Fibroblast of pulmonary artery (primary cell): ENCODE data around the gene OXCT1.

Experiments used
- DNase-seq: peaks from one replicate; pipeline ENCODE4 v3.0.0-alpha.2; 2010; ENCODE audit warnings: low read depth
- H3K4me3 ChIP-seq: replicated peaks from 2 replicates; pipeline ENCODE4 v1.5.1; 2011; ENCODE audit warnings: low read depth, mild to moderate bottlenecking, control low read depth, low read length, moderate library complexity
- TF ChIP-seq, protein P1 (sequence below): IDR thresholded peaks from 2 replicates; pipeline ENCODE4 v1.5.1; 2011; ENCODE audit warnings: mild to moderate bottlenecking, control low read depth, low read length, inconsistent platforms; ENCODE audit errors: missing control alignments

OXCT1 gene

DNA sequence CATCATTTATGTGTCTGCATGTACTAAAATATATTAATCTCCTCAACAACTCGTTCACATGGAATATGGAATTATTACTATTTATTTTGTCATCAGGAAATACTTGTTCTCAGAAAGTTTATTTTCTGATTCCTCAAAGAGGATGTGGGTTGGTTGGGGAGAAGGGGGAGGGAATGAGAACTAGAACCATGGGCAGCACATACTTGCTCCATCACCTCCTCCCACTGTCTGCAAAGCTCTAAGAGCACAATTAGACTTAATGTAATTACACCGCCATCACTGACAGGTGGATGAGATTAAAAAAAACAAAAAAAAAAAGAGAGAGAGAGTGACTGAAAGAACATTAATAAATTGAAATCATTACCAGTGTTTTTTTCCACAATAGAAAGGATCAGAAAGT, 98.2 kb downstream of the OXCT1 start:
- no peak for DNase-seq
- TF ChIP-seq, protein P1, sequence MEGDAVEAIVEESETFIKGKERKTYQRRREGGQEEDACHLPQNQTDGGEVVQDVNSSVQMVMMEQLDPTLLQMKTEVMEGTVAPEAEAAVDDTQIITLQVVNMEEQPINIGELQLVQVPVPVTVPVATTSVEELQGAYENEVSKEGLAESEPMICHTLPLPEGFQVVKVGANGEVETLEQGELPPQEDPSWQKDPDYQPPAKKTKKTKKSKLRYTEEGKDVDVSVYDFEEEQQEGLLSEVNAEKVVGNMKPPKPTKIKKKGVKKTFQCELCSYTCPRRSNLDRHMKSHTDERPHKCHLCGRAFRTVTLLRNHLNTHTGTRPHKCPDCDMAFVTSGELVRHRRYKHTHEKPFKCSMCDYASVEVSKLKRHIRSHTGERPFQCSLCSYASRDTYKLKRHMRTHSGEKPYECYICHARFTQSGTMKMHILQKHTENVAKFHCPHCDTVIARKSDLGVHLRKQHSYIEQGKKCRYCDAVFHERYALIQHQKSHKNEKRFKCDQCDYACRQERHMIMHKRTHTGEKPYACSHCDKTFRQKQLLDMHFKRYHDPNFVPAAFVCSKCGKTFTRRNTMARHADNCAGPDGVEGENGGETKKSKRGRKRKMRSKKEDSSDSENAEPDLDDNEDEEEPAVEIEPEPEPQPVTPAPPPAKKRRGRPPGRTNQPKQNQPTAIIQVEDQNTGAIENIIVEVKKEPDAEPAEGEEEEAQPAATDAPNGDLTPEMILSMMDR: no peak
- no peak overlapping the region for H3K4me3 ChIP-seq

DNA sequence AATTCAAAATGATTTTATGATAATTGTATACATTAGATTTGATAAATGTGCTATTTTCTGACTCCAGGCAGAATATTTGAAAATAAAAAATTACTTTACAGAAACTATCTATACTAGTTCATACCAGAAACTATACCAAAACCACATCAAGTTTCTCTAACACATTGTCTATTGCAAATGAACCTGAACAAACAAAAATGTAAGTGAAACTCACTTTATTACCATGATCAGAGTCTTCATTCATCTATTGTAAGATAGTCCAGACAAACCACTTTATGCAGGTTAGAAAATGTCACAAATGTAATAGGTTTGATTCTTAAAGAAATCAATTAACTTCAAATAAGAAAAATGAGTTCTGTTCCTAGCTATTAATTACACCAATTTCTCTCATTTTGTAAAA, 99.4 kb downstream of the OXCT1 start:
- TF ChIP-seq, protein P1: no peak
- no peak overlapping the region for H3K4me3 ChIP-seq

DNA sequence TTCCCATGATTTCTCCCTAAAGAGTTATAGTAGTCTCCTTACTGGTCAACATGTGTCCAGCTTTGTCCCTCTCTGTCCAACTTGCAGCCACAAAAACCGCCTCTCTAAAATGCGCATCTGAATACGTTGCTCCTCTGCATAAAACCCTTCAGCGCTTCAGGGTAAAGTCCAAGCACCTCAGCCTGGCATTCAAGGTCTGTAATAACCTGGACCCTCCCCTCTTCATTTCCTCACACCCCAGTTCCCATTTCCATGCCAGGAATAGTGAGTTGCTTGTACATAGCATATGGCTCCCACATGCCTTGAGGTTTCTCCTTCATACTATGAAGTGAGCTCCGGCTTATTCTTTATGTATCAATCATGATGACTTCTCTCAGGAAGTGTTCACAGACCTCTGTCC, 101.5 kb downstream of the OXCT1 start:
- H3K4me3 ChIP-seq: no peak overlapping the region
- TF ChIP-seq, protein P1: no peak
- no peak for DNase-seq

More for the DNA sequence above, 99.4 kb downstream of the OXCT1 start:
- no peak for DNase-seq

DNA sequence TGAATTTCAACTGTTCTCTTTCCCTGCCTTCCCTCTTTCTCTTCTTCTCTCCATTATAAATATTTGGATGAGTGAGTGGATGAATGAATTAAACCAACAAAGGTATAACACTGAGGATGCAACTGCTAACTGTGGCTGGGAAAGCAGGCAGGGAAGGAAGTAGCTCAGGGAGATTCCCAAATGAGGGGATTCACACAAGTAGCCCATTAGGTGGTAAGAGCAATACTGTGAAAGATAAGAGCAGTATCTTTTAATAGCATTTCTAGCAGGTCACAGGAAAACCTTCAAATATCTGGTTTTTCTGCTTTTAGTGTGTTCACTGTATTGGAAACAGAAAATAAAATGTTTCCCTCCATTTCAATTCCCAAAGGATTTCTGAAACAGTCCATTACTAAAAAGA, 105.6 kb downstream of the OXCT1 start:
- TF ChIP-seq, protein P1: no peak

DNA sequence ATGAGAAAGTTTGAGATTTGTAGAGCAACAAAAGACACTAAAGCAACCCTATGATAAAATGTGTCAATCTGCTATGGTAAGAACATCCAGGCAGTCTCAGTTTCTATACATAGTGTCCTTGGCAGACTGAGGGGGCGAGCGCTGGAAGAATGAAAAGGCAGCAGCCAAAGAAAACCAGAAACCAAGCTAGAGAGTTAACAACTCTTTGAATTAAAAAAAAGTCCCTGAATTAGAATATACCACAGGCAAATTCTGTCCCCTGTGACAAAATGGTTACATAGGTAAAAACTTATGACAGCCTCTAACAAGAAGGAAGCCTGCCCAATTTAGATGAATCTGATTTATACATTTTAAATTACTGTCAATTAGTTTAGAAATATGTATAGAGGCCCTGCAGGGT, 106.7 kb downstream of the OXCT1 start:
- TF ChIP-seq, protein P1: no peak
- no peak for DNase-seq
- H3K4me3 ChIP-seq: no peak overlapping the region

More for the DNA sequence above, 105.6 kb downstream of the OXCT1 start:
- no peak overlapping the region for H3K4me3 ChIP-seq
- no peak for DNase-seq

DNA sequence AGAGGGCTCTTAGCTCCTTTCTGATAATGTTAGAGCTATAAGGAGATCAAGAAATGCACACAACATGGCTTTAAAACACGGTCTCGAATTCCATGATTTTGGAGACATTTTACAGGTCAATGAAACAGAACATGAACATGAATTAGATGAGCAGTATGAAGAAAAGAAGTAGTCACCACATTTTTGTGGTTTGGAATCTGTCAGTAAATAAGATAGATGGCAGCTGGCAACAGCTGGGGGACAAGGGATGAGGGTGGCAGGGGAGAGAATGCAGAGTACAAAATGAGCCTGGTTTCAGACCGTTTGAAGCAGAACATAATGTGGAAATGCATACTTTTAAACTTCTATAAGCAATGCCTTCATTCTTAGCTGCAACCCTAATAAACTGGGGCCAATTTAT, 107.1 kb downstream of the OXCT1 start:
- peak; percentile 70 for DNase-seq
- H3K4me3 ChIP-seq: no peak overlapping the region
- TF ChIP-seq, protein P1: no peak

DNA sequence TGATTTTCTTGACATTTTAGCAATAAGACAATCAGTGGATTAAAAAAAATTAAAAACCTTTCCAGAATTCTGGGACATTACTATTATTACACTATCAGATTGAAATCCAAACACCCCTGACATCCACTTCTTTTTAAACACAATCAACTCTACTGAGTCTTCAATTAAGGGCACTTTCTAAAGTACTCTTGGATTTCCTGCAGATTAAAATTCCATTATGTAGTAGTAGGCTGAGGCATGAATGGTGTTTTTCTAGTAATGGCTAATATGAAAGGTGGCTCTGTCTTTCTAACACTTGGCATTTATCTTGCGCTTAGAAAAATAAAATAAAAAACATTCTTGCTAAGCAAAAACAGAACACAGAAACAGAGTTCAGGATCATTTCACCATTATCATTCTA, 107.8 kb downstream of the OXCT1 start:
- no peak overlapping the region for H3K4me3 ChIP-seq
- DNase-seq: no peak
- TF ChIP-seq, protein P1: no peak
